ENCODE measurements around the gene SKIC2.
"Not testable (repeated sequence)": the region's sequence is repeated elsewhere in the genome, so short reads cannot be mapped to it uniquely, and the experiment has no call there.

Gene SKIC2

DNA sequence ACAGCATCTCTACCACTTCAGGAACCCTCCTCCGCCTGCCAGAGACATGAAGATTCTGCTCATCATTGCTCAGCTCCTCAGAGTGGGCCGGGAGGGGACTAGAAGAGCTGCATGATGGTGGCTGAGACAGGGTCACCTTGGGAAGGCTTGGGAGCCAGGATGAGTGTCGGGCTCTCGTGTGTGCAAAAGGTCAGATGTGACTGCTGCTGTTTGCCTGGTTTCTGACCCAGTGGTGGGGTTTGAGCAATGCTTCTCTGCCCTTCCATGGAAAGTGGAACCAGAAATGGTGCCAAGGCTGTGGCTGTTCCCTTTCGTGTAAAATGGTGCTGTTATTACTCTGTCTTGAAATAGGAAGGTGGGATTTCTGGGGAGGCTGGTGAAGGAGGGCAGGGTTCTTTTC is 54.8 kb downstream of the SKIC2 start:
- H3K9me3 ChIP-seq (ENCODE audit: control insufficient read depth, insufficient read depth, low read depth, low read length); H3K4me3 ChIP-seq (ENCODE audit: low read depth, low read length); H3K36me3 ChIP-seq (ENCODE audit: control insufficient read depth in 2 of 2, insufficient read depth in 1 of 2, low read length in 2 of 2); H3K4me1 ChIP-seq (ENCODE audit: control insufficient read depth, insufficient read depth, low read length); H3K27ac ChIP-seq (ENCODE audit: extremely low read depth, low read depth, low read length); POLR2A ChIA-PET; CTCF ChIA-PET: not testable (repeated sequence)

DNA sequence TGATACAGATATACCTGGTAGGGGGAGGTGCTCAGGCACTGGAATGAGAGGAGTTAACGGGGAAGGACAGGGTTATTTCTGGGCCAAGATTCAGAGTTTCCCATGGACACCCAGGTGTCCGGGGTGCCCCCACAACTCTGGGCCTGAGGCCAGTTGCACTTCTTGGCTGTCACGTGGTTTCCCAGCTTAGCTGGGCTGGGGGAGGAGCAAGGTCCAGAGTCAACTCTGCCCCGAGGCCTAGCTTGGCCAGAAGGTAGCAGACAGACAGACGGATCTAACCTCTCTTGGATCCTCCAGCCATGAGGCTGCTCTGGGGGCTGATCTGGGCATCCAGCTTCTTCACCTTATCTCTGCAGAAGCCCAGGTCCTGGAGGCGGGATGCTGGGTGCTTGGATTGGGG is 55.6 kb downstream of the SKIC2 start, which contains the start of gene C4B:
C4B (plus strand) TSS at position 249 of the 400 bp plus-strand sequence; CDS start at position 300, 51 bp downstream.
- POLR2A ChIA-PET; CTCF ChIA-PET; H3K4me1 ChIP-seq (ENCODE audit: control insufficient read depth, insufficient read depth, low read length); H3K27ac ChIP-seq (ENCODE audit: extremely low read depth, low read depth, low read length); H3K9me3 ChIP-seq (ENCODE audit: control insufficient read depth, insufficient read depth, low read depth, low read length); H3K4me3 ChIP-seq (ENCODE audit: low read depth, low read length); H3K36me3 ChIP-seq (ENCODE audit: control insufficient read depth in 2 of 2, insufficient read depth in 1 of 2, low read length in 2 of 2): not testable (repeated sequence)

Measured in HEK293 (cell line).